Kidney epithelial cell (primary cell): ENCODE data around the gene RBM26. TPM values are rescaled to one million over a fixed set of nuclear protein-coding genes. Genes with fewer than 3 reads are reported as not detected.

Experiments
- DNase-seq: peaks from one replicate; pipeline ENCODE4 v3.0.0-alpha.2; 2010; ENCODE audit warnings: low read depth
- H3K27me3 ChIP-seq: 2 replicates; pipeline ENCODE4 v1.6.0; 2011; ENCODE audit warnings: low read length; ENCODE audit not compliant: control insufficient read depth, insufficient read depth
- H3K36me3 ChIP-seq: 2 replicates; pipeline ENCODE4 v1.5.1; 2011; ENCODE audit warnings: low read length; ENCODE audit not compliant: control insufficient read depth, insufficient read depth
- H3K4me3 ChIP-seq: 2 replicates; pipeline ENCODE4 v1.5.1; 2011; ENCODE audit warnings: low read depth, mild to moderate bottlenecking, control low read depth, low read length
- total RNA-seq: library from RNA; depleted of rRNA; stranded (reverse); fragments of >200 nt; gene quantifications from 2 replicates; pipeline ENCODE4 v1.2.3, GENCODE V29; 2015
- TF ChIP-seq, protein P1 (sequence below): IDR thresholded peaks from 2 replicates; pipeline ENCODE4 v1.5.1; 2011; ENCODE audit warnings: mild to moderate bottlenecking, moderate library complexity, low read length, control low read depth, inconsistent platforms; ENCODE audit not compliant: insufficient read depth, poor library complexity, severe bottlenecking

RBM26 gene
- total RNA-seq, 1 donor from 2014 or later = 25.6 TPM

DNA sequence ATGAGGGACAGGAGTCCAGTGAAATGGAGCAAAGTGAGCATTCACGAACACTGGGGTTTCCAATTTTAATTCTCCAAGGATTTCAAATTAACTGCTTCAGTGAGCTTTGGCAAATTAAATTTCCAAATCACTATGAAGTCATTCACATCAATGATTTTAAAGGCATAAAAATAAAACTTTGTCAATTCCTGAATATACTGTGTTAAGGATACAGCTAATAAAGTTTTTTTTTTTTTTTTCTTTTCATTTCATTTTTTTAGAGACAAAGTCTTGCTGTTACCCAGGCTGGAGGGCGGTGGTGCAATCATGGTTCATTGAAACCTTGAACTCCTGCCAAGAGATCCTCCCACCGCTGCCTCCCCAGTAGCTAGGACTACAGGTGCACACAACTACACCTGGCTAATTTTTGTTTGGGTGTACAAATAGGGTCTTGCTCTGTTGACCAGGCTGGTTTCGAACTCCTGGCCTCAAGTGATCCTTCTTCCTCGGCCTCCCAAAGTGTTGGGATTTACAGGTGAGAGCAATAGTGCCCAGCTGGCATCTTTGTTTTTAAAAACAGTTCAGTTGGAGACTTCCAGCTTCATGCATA, 21.9 kb downstream of the RBM26 start:
- Histone ChIP-seq H3K36me3 (no peaks in the 10 kb centered on the region), H3K27me3 (no peaks in the 10 kb centered on the region)
- TF ChIP-seq, protein P1, sequence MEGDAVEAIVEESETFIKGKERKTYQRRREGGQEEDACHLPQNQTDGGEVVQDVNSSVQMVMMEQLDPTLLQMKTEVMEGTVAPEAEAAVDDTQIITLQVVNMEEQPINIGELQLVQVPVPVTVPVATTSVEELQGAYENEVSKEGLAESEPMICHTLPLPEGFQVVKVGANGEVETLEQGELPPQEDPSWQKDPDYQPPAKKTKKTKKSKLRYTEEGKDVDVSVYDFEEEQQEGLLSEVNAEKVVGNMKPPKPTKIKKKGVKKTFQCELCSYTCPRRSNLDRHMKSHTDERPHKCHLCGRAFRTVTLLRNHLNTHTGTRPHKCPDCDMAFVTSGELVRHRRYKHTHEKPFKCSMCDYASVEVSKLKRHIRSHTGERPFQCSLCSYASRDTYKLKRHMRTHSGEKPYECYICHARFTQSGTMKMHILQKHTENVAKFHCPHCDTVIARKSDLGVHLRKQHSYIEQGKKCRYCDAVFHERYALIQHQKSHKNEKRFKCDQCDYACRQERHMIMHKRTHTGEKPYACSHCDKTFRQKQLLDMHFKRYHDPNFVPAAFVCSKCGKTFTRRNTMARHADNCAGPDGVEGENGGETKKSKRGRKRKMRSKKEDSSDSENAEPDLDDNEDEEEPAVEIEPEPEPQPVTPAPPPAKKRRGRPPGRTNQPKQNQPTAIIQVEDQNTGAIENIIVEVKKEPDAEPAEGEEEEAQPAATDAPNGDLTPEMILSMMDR = no peak

DNA sequence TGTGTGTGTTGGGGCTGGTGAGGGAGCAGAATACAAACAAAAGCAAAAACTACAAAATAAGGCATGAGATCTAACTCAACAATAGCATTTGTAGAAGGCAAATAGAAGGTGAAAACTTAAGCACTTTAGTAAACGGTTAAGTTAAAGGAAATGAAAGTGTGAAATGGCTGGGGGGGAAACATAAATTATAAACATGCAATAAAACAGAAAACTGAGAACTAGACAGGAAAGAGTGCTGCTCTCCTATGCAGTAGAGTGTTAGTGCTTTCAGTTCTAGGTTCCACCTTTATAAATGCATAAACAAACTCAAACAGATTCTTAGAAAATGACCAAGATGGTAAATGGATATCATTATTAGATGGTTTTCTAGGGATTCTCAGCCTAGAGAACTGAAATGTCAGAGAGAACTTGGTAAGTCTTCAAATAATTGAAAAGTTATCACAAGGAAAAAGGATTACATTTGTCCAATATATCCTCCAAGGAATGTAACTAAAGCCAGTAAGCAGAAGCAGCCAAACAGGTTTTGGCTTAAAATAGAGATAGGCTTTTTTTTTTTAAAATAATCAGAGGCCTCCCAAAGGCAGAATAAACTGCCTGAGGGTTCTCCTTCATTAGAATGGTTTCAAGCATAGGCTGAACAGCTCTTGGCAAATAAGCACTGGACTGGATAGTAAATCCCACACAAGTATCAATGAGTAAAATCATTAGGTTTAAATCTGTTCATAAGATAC, 23.3 kb downstream of the RBM26 start:
- no peak for DNase-seq
- TF ChIP-seq, protein P1 = no peak
- Histone ChIP-seq H3K27me3 (no peaks in the 10 kb centered on the region), H3K4me3 (no peak overlapping the region), H3K36me3 (no peaks in the 10 kb centered on the region)

More for the DNA sequence above, 21.9 kb downstream of the RBM26 start:
- no peak for DNase-seq
- no peak overlapping the region for H3K4me3 ChIP-seq

DNA sequence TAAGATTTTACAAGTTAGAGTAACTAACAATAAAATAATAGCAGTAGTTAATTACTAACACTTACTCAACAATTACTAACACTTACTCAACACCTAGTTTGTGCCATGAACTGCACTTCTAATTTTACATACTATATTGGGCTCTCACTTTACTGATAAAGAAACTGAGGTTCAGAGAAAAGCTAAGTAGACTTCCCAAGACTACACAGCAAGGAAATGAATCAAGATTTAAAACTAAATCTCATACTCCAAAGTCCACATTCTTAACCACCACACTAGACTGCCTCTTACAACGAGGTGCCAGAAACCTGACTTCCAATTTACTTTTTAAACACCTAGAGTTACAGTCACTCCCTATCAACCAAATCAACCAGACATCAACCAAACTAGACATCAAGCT, 25.1 kb downstream of the RBM26 start:
- Histone ChIP-seq H3K4me3 (no peak overlapping the region), H3K27me3 (no peaks in the 10 kb centered on the region), H3K36me3 (no peaks in the 10 kb centered on the region)
- no peak for DNase-seq
- TF ChIP-seq, protein P1 = no peak

DNA sequence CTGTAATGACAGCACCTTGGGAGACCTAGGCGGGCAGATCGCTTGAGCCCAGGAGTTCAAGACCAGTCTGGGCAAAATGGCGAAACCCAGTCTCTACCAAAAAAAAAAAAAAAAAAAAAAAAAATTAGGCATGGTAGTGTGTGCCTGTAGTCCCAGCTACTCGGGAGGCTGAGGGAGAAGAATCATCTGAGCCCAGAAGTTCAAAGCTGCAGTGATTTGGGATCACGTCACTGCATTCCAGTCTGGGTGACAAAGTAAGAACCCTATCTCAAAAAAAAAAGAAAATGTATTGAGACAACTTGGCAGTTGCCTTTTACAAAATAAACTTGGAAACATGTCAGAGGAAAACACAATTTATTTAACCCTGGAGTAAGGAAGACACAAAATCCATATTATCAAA, 26.8 kb downstream of the RBM26 start:
- DNase-seq = no peak
- Histone ChIP-seq H3K36me3 (no peaks in the 10 kb centered on the region), H3K4me3 (no peak overlapping the region), H3K27me3 (no peaks in the 10 kb centered on the region)
- TF ChIP-seq, protein P1 = no peak

DNA sequence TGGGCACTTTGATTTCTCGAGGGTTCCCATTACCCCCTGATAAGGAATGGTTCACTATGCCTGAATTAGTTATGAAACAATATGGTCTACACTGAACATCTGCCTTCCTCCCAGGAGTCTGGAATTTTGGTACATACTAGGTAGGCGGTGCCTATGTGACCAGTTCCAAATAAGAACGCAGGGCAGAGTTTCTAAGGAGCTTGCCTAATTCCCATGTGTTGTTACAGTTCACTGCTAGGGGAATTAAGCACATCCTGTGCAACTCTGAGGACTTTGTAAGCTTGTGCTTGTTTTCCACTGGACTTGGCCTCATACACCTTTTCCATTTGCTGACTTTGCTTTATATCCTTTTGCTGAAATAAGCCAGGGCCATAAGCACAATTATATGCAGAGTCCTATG, 29.2 kb downstream of the RBM26 start:
- Histone ChIP-seq H3K4me3 (no peak overlapping the region), H3K36me3 (no peaks in the 10 kb centered on the region), H3K27me3 (no peaks in the 10 kb centered on the region)
- DNase-seq = no peak
- TF ChIP-seq, protein P1 = no peak
